Right lobe of liver (tissue), 4 donors: ENCODE measurements around the gene SF3B3.

Experiments used
- CTCF ChIP-seq, 4 donors: fragments of 200-600 bp in 3 of 4; fragments of 450-650 bp in 1 of 4; IDR thresholded peaks; one replicate each; pipeline versions ENCODE4 v1.5.1 to v1.8.0; 2016 to 2022; ENCODE audit warnings: antibody characterized with exemption in 4 of 4, mild to moderate bottlenecking in 2 of 4
- POLR2A ChIP-seq: fragments of 450-650 bp; IDR thresholded peaks from one replicate; pipeline ENCODE4 v1.6.1; 2017; ENCODE audit warnings: antibody characterized with exemption, mild to moderate bottlenecking
- donor health status: DM: no; HTN: no; CAD: no.
- donor health status: DM: no; HTN: no; CAD: no.
- donor health status: DM: no; HTN: yes; CAD: no.

- TF ChIP-seq CTCF (IDR thresholded peaks at IDR 0.05) (no peak), POLR2A (no peak)
These were observed 20.9 kb downstream of the SF3B3 start for GRCh38 chr16:70544548-70544947.
